Activated CD8-positive, alpha-beta T cell treated with anti-CD3 and anti-CD28 coated beads for 36 hours (primary cell): Measurements from ENCODE around the gene AGBL1. TPM values are rescaled to one million over a fixed set of nuclear protein-coding genes. Genes with fewer than 3 reads are reported as not detected.

Source experiments
- ATAC-seq: fragments of 200-7000 bp; cut with Tn5 transposase; one replicate; pipeline ENCODE4 v1.10.0; 2021; ENCODE audit warnings: mild to moderate bottlenecking, moderate library complexity
- CTCF ChIA-PET: fragments of 350-600 bp; sonication (Branson Sonifier 250); formaldehyde crosslinking; loops from one replicate; lab custom pipeline; 2021; ENCODE audit warnings: antibody characterized with exemption; lab: Charles Lee
- POLR2A ChIA-PET: fragments of 350-600 bp; sonication (Branson Sonifier 250); formaldehyde crosslinking; loops from one replicate; lab custom pipeline; 2021; ENCODE audit warnings: antibody characterized with exemption; lab: Charles Lee
- DNase-seq: peaks from one replicate; pipeline ENCODE4 v3.0.0-alpha.2; 2020
- H3K27ac Mint-ChIP-seq: one replicate; pipeline ENCODE4 v1.8.0; 2021; ENCODE audit warnings: mild to moderate bottlenecking, mixed read lengths
- H3K27me3 Mint-ChIP-seq: one replicate; pipeline ENCODE4 v1.8.0; 2021; ENCODE audit warnings: mixed read lengths
- H3K36me3 Mint-ChIP-seq: one replicate; pipeline ENCODE4 v1.8.0; 2021; ENCODE audit warnings: low read depth, mixed read lengths
- H3K4me1 Mint-ChIP-seq: one replicate; pipeline ENCODE4 v1.8.0; 2021; ENCODE audit warnings: low read depth, mixed read lengths
- H3K4me3 Mint-ChIP-seq: one replicate; pipeline ENCODE4 v1.8.0; 2021; ENCODE audit warnings: mild to moderate bottlenecking, moderate library complexity, mixed read lengths
- H3K9me3 Mint-ChIP-seq: one replicate; pipeline ENCODE4 v1.8.0; 2021; ENCODE audit warnings: mixed read lengths
- CTCF ChIP-seq: fragments of 200-600 bp; IDR thresholded peaks from one replicate; pipeline ENCODE4 v1.8.0; 2022; ENCODE audit warnings: antibody characterized with exemption, mild to moderate bottlenecking
- intact Hi-C: fragments of 100-400 bp; cut with micrococcal nuclease; formaldehyde crosslinking; loops from one replicate; pipeline ENCODE4 v1.10.0; 2022
- total RNA-seq, 2 experiments: library from RNA; stranded (reverse); gene quantifications; one replicate each; pipeline ENCODE4 v1.2.3, GENCODE V29; 2021

Gene AGBL1
- total RNA-seq, 2 experiments from 2014 or later, result not detected

- POLR2A ChIA-PET, result interaction anchor here (0.5 kb wide), 1 partner anchor 91 kb away, joined by 3 read pairs; no protein-coding TSS in a partner anchor
- H3K36me3 Mint-ChIP-seq, result no peaks in the 10 kb centered on the region
- H3K4me3 Mint-ChIP-seq, result no peak overlapping the region
- no peak for TF ChIP-seq CTCF
- CTCF ChIA-PET, result interaction anchor here (1.3 kb wide), 1 partner anchor 18 kb away, joined by 3 read pairs; no protein-coding TSS in a partner anchor
- H3K27me3 Mint-ChIP-seq, result peaks cover 1% of the 10 kb centered on the region
- DNase-seq, result no peak
- intact Hi-C loops, result no loop called here
- no peaks in the 10 kb centered on the region for H3K4me1 Mint-ChIP-seq
- no peaks in the 10 kb centered on the region for H3K9me3 Mint-ChIP-seq
- H3K27ac Mint-ChIP-seq, result no peak overlapping the region
- ATAC-seq, result no peak
These were observed 38.3 kb upstream of the AGBL1 start for GRCh38 chr15:86041399-86041798.

DNA sequence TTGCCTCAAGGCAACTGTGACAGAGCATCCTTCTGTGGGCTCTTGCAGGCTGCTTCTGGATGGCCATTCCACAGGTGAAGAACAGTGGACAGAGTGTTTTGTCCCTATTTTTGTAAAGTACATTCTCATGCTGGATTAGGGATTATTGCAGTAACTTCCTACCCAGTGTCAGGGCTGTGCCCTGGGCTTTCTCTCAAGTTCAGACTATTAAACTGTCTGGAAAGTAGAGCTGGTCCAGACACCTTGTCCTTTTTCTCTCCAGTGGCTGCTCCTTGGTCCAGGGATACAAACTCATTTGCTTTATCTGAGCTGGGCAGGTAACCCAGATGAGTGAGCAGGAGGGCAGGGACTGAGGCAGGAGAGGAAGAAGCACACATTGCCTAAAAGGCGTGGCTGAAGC, 37.4 kb upstream of the AGBL1 start:
- POLR2A ChIA-PET, result no interaction called here
- CTCF ChIA-PET, result interaction anchor here (1.3 kb wide), 1 partner anchor 17 kb away, joined by 3 read pairs; no protein-coding TSS in a partner anchor
- H3K9me3 Mint-ChIP-seq, result no peaks in the 10 kb centered on the region
- H3K27ac Mint-ChIP-seq, result no peak overlapping the region
- peaks cover 1% of the 10 kb centered on the region for H3K27me3 Mint-ChIP-seq
- DNase-seq (no peak), ATAC-seq (no peak)
- no peak overlapping the region for H3K4me3 Mint-ChIP-seq
- intact Hi-C loops, result no loop called here
- H3K4me1 Mint-ChIP-seq, result no peaks in the 10 kb centered on the region
- no peak for TF ChIP-seq CTCF
- H3K36me3 Mint-ChIP-seq, result no peaks in the 10 kb centered on the region

DNA sequence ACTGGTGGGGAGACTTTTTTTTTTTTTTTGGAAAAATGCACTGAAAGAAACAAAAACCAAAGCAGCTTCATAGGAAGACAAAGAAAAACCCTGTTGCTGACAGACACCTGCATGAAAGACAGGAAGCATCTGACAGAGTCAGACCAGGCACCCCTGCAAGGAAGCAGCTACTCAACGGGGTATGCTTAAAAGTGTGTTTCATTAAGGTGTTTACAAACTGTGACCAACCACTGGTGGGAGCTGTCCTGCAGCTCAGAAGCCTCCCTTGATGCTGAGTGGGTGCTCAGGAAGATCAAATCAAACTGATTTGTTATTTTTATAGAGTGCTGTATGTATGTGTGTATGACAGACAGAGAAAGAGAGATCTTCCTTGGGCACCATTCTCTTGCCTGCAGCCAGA, 34.7 kb upstream of the AGBL1 start:
- no peak overlapping the region for H3K4me3 Mint-ChIP-seq
- CTCF ChIA-PET, result no interaction called here

GRCh38 chr15:86054338-86054737, 25.3 kb upstream of the AGBL1 start:
- intact Hi-C loops, result no loop called here
- ATAC-seq (no peak), DNase-seq (no peak)
- ChIA-PET POLR2A (no interaction called here), CTCF (no interaction called here)
- TF ChIP-seq CTCF, result no peak
- H3K36me3 Mint-ChIP-seq, result no peaks in the 10 kb centered on the region
- no peaks in the 10 kb centered on the region for H3K9me3 Mint-ChIP-seq
- peaks cover 2% of the 10 kb centered on the region for H3K27me3 Mint-ChIP-seq
- H3K4me3 Mint-ChIP-seq, result no peak overlapping the region
- H3K4me1 Mint-ChIP-seq, result no peaks in the 10 kb centered on the region
- H3K27ac Mint-ChIP-seq, result no peak overlapping the region

More for the DNA sequence above, 34.7 kb upstream of the AGBL1 start:
- H3K27ac Mint-ChIP-seq, result no peak overlapping the region
- intact Hi-C loops, result no loop called here
- no peak for TF ChIP-seq CTCF
- peak; percentile 1 for DNase-seq
- no peaks in the 10 kb centered on the region for H3K27me3 Mint-ChIP-seq
- no peaks in the 10 kb centered on the region for H3K36me3 Mint-ChIP-seq
- no peaks in the 10 kb centered on the region for H3K4me1 Mint-ChIP-seq
- POLR2A ChIA-PET, result no interaction called here
- no peaks in the 10 kb centered on the region for H3K9me3 Mint-ChIP-seq
- ATAC-seq, result no peak

DNA sequence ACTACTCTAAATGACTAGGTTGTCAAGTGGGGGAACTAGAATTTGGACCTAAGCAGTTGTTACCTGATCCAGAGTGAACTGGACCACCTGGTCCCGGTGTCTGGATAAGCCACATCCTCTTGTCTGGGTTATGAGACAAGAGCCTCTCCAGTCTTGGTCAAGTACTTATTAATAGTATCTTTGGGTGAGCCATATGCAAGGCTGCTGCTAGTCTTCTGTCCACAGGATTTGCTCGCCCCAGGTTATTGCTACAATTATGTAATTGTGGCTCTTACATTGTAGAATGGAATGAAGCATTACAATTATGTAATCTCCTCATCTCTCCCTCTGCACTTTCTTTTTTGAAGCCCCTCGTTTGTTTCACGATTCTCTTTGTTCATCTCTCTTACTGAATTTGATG, 24.0 kb upstream of the AGBL1 start:
- Mint-ChIP-seq H3K27ac (no peak overlapping the region), H3K36me3 (no peaks in the 10 kb centered on the region), H3K9me3 (no peaks in the 10 kb centered on the region), H3K4me3 (no peak overlapping the region), H3K27me3 (peaks cover 2% of the 10 kb centered on the region), H3K4me1 (no peaks in the 10 kb centered on the region)
- ChIA-PET POLR2A (no interaction called here), CTCF (no interaction called here)
- no peak for TF ChIP-seq CTCF
- ATAC-seq, result no peak
- no peak for DNase-seq
- intact Hi-C loops, result no loop called here
